Brain pericyte (primary cell): ENCODE data around the gene SLC6A2.

Source experiments
- DNase-seq: peaks from one replicate; pipeline ENCODE4 v3.0.0-alpha.2; 2012; ENCODE audit warnings: low read depth, low spot score

SLC6A2 gene

GRCh38 chr16:55647798-55648197 lies 8.0 kb upstream of the SLC6A2 start:
- no peak for DNase-seq

- no peak for DNase-seq
Observed at GRCh38 chr16:55651841-55652824, 3.7 kb upstream of the SLC6A2 start.

- no peak for DNase-seq
Observed at GRCh38 chr16:55653106-55653505, 2.7 kb upstream of the SLC6A2 start.

- no peak for DNase-seq
Observed at GRCh38 chr16:55655381-55655896, 349 bp upstream of the SLC6A2 start.

GRCh38 chr16:55656691-55657092 lies 904 bp downstream of the SLC6A2 start:
- DNase-seq: no peak

GRCh38 chr16:55657616-55658015 lies 1.8 kb downstream of the SLC6A2 start:
- DNase-seq: no peak

GRCh38 chr16:55658898-55659420 lies 3.2 kb downstream of the SLC6A2 start:
- no peak for DNase-seq

- no peak for DNase-seq
Observed at GRCh38 chr16:55660026-55660425, 4.2 kb downstream of the SLC6A2 start.

GRCh38 chr16:55660828-55661227 lies 5.0 kb downstream of the SLC6A2 start:
- DNase-seq: no peak

GRCh38 chr16:55661941-55662643 lies 6.3 kb downstream of the SLC6A2 start:
- no peak for DNase-seq

GRCh38 chr16:55662644-55663031 lies 6.8 kb downstream of the SLC6A2 start:
- DNase-seq: no peak

- DNase-seq: no peak
Observed at GRCh38 chr16:55663225-55663624, 7.4 kb downstream of the SLC6A2 start.

GRCh38 chr16:55663765-55664677 lies 8.2 kb downstream of the SLC6A2 start:
- no peak for DNase-seq

- DNase-seq: no peak
Observed at GRCh38 chr16:55664786-55665407, 9.1 kb downstream of the SLC6A2 start.

GRCh38 chr16:55665511-55665910 lies 9.7 kb downstream of the SLC6A2 start:
- no peak for DNase-seq

- DNase-seq: no peak
Observed at GRCh38 chr16:55666012-55666411, 10.2 kb downstream of the SLC6A2 start.

GRCh38 chr16:55667753-55668152 lies 12.0 kb downstream of the SLC6A2 start:
- DNase-seq: no peak

- DNase-seq: no peak
Observed at GRCh38 chr16:55668340-55669281, 12.8 kb downstream of the SLC6A2 start.

- no peak for DNase-seq
Observed at GRCh38 chr16:55671206-55671973, 15.6 kb downstream of the SLC6A2 start.
